CD4-positive, alpha-beta T cell treated with Interleukin-2 at 100 ng/mL for 4 hours (primary cell): ENCODE measurements around the gene AZI2.

ENCODE experiments used
- DNase-seq: peaks from one replicate; pipeline ENCODE4 v3.0.0-alpha.2; 2020; ENCODE audit warnings: low spot score

The AZI2 gene

DNA sequence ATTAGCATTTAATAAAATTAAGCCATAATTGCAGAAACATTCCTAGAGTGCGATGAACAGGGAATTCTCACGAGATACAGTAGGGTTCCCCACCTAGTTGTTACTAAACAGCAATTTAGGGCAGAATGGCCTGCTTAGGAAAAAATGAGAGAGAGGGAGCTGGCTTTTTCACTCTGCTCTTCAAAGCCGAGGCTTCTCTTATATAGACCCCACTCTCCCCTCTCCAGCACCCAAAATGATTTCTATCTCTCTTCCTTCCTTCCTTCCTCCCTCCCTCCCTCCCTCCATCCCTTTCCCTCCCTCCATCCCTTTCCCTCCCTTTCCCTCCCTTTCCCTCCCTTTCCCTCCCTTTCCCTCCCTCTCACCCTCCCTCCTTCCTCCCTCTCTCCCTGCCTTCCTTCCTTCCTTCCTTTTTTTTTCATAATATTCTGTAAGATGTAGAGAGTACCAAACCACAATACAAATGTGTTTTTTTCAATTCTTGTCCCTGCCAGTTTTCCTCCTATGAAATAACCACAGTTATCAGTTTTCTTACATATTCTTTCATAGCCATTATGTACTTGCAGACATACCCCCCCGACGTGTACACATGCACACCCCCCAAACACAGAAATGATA lies 48.2 kb downstream of the AZI2 start:
- no peak for DNase-seq

DNA sequence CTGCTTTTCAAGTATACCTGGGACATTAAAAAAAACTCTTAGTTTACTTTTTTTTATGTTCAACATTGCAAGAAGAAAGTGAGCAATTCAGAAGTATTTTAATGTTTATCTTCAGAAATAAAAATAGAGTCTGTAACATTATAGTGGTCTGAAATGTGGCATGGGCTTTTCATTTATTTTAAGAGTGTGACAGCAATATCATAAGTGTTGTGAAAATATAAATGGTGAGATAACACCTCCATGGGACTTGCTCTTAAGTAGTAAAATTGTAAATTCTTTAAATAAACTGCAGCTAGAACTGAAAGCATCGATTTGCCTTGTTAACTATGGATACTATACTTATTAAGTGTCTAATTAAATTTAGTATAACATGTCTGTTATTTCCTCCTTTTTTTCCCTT lies 48.9 kb downstream of the AZI2 start:
- DNase-seq = no peak

DNA sequence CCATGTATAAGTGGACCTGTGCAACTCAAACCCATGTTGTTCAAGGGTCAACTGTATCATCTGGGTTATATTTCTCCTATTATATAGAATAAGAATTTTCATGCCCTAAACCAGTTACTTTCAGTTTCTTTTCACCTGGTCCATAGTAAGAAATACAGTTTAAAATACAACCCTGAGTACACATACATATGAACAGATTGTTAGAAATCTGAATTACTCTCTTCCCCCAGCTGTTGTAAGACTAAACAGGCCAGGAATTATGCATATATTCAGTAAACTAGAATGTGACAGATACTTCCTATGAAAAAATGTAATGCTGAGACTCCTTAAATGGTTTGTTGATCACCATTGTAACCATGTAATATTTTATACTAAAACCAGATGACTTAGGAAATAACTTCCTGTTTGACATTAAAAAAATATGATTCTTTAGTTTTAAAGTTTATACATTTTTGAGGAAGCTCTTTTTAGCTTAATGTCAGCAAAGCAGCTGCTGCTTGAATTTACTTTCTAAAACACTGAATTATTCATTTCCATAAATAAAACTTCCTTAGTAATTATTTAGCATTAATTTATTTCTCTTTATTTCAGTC lies 52.6 kb downstream of the AZI2 start:
- DNase-seq = no peak

DNA sequence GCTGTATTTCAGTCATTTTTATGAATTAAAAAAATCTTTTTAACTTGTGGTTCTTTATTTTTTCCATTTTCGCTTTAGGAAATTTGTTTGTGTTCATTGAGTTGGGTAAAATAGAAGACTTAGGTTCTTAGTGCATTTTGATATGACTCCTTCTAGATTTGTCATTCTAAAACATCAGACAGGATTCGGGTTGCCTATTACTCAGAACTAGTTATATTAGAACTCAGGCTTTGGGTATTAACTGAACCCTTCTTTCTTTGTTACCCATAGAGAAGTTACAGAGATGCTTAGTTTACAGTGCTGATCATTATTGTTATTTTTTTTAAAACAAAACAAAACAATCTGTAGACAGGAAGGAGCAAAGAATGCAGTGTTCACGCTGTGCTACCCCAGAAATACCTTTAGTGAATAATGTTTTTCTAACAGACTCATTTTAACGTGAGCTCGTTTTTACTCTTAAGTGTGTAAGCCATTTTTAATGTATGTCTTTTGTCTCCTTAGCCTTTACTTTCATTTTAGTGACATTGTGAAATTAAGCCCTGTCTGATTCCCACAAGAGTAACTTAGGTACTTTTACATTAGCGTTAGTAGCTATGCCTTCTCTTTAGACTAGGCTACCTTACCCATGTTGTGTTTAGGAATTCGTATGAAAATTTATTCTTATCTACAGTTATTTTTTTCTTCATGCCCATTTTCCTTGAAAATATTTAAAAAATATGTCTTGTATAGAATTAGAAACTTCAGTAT lies 53.8 kb downstream of the AZI2 start:
- DNase-seq = no peak

DNA sequence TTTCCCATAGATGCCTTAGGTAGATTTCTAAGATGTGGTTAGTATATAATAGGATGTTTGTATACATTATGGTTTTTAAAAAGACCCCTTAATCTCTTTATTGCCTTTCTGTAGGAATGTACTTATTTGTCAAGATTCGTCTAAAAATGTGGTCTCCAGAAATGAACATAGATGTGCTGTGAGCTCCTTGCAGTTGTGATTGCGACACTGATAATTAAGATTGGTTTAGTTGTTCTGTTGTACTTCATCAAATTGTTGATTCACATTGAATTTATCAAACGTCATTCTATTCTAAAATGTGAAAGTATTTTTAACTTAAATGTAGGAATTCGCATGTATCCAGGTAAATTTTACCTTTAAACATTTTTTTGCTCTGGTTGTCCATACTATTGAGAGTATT lies 56.0 kb downstream of the AZI2 start:
- no peak for DNase-seq

DNA sequence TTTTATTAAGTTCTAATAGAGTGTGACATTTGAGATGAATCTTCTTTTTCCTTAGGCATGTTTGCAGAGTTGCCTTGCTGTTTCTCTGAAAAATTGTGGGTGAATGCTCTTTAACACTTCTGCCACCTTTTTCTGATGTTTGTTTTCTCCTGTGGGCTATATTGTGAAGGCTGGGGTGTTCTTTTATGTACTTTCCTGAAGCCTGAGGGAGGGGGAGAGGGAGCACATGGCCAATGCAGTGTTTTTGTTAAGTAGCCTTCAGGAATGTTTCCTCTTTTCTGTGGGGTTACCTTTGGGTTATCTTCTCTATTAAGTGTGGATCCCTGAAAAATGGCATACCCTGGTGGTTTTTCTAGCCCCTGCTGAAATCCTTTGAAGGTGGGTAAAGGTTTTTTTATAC lies 57.0 kb downstream of the AZI2 start:
- no peak for DNase-seq

DNA sequence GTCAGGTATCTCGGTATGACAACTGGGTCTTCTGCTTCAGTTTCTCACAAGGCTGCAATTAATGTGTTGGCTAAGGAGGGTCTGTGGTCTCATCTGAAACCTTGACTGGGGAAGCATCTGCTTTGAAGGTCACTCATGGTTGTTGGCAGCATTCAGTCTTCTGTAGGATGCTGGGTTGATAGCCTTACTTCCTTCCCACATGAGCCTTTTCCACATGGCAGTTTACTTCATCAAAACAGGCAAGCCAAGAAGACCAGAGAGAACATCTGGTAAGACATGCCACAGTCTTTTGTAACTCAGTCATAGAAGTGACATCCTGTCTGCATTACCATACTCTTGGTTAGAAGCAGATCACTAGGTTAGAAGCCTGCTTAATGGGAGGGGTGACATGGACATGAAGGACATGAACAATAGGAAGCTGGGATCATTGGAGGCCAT lies 57.7 kb downstream of the AZI2 start:
- no peak for DNase-seq

DNA sequence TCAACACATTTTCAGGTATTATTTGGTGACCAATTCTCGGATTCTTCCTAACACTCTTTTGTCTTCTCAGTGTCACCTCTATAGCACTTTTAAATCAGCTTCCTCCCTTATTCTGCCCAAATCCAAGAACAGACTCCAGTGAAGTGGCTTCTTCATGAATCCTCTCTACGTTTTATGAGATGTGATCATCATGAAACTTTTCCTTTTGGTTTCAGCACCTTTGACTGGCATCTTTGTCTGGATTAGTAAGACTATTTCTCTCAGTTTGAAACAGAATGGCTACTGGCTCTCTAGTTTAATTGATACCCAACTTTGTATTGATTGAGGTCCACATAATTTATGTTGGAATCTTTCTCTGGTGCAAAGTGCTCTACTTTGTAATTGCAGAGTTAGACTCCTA lies 61.6 kb downstream of the AZI2 start:
- no peak for DNase-seq

DNA sequence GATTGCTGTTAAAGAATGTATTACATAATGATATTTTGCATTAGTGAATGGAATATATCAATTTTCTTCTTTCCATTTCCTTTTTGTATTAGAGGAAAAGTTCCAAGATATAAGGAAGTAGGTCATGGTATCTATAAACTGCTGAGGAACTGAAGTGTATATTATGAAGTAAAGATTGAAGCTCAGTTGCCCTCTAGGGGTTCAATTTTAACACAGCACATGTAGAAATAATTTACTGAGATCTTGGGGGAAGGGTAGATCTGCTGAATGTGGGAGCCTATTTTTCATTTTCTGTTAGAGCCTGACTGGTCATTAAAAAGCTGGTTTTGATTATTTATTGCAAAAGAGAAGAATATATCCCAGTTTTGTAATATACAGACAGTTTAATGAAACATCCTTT lies 62.0 kb downstream of the AZI2 start:
- DNase-seq = peak; percentile 46

DNA sequence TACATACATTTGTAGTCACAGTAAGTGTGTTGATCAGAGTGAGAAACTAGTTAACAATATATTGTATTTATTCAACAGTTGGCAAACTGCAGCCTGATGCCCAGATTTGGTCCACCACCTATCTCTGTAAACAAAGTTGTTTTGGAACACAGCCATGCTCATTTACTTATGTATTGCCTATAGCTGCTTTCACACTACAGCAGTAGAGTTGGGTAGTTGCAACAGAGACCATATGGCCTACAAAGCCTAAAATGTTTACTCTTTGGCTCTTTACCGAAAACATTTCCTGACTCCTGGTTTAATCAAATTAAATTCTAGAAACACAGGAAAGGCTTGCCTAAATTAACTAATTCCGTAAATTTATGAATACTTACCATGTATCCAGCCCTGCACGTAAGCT lies 67.8 kb downstream of the AZI2 start:
- DNase-seq = no peak

DNA sequence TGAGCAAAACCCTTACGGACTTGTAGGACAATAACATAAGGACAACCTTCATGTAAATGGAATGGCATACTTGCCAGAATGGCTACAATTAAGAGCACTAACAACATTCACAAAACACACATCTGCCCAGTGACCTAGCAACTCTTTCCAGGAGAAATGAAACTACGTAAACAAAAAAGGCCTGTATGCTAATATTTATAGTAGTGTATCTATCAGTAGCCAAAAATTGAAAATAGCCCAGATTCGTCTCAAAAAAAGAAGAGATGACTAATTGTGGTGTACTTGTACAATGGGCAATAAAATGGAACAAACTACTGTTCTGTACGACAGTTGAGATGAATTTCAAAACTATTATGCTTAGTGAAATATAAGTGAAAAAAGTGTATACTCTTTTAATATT lies 68.9 kb downstream of the AZI2 start:
- DNase-seq = no peak

DNA sequence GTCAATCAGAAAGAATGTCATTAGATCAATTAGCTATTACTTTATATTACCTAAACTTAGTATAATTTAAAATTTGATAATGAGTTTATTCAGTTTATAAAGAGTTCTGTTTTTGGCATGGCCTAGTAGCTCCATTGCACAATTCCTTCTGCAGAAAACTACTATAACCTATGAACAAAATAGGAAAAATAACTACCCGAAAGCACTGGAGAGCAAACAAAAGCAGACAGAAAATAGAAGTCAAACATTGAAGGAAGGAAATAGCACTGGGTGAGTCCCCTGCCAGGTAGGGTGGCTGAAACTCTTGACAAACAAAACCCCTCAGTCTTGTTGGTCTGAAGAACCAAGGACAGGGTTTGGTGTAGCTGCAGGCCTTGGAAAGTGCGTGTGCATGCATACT lies 69.7 kb downstream of the AZI2 start:
- no peak for DNase-seq

DNA sequence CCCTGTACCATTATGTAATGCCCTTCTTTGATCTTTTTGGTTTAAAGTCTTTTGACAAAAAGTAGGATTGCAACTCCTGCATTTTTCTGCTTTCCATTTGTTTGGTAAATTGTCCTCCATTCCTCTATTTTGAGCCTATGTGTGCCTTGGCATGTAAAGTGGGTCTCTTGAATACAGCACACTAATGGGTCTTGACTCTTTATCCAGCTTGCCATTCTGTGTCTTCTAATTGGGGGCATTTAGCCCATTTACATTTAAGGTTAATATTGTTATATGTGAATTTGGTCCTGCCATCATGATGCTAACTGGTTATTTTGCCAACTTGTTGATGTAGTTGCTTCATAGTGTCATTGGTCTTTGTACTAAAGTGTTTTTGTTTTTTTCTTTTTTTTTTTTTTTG lies 74.8 kb downstream of the AZI2 start:
- DNase-seq = no peak
